Measurements from ENCODE around the gene CHN1. TPM values are rescaled to one million over a fixed set of nuclear protein-coding genes. Genes with fewer than 3 reads are reported as not detected.

The CHN1 gene
- total and polyA plus RNA-seq, 12 donors = 6.1 to 26.5 (median 15.7) TPM

- Histone ChIP-seq H3K27me3 (no peaks in the 10 kb centered on the region), H3K9me3 (no peaks in the 10 kb centered on the region), H3K27ac (no peak overlapping the region), H3K4me1 (peaks cover 0 to 17% (median 0%) of the 10 kb centered on the region in 9 donors), H3K4me3 (no peak overlapping the region), H3K36me3 (no peaks in the 10 kb centered on the region)
- intact Hi-C loops (cut with DNase I) = no loop called here
- no peak for DNase-seq
- no peak for TF ChIP-seq CTCF (IDR thresholded peaks at IDR 0.05)
- WGBS, 2 donors = 97% methylated on average over 7 of the region's 7 CpGs
- no peak for ATAC-seq
These were observed 220.9 kb downstream of the CHN1 start for GRCh38 chr2:174784316-174784715.

- WGBS, 2 donors = 72 to 76% methylated on average over 11 of the region's 11 CpGs
- Histone ChIP-seq H3K4me1 (peaks cover 0 to 29% (median 0%) of the 10 kb centered on the region in 9 donors), H3K36me3 (no peaks in the 10 kb centered on the region), H3K4me3 (no peak overlapping the region), H3K27me3 (no peaks in the 10 kb centered on the region), H3K27ac (no peak overlapping the region), H3K9me3 (no peaks in the 10 kb centered on the region)
- intact Hi-C loops (cut with DNase I) = no loop called here
- ATAC-seq = no peak
- no peak for DNase-seq
- TF ChIP-seq CTCF (IDR thresholded peaks at IDR 0.05) = no peak
These were observed 223.2 kb downstream of the CHN1 start for GRCh38 chr2:174781996-174782395.

GRCh38 chr2:174781298-174781697 lies 223.9 kb downstream of the CHN1 start:
- Histone ChIP-seq H3K9me3 (no peaks in the 10 kb centered on the region), H3K27me3 (no peaks in the 10 kb centered on the region), H3K36me3 (no peaks in the 10 kb centered on the region), H3K4me3 (no peak overlapping the region), H3K27ac (no peak overlapping the region), H3K4me1 (peaks cover 0 to 29% (median 0%) of the 10 kb centered on the region in 9 donors)
- WGBS, 2 donors = 91 to 93% methylated on average over 9 of the region's 9 CpGs
- no peak for ATAC-seq
- TF ChIP-seq CTCF (IDR thresholded peaks at IDR 0.05) = no peak
- intact Hi-C loops (cut with DNase I) = no loop called here
- DNase-seq = no peak

GRCh38 chr2:174780856-174781255 lies 224.3 kb downstream of the CHN1 start:
- peaks cover 0 to 29% (median 0%) of the 10 kb centered on the region in 9 donors for H3K4me1 ChIP-seq
- no peak overlapping the region for H3K27ac ChIP-seq
- ATAC-seq (no peak), DNase-seq (no peak)
- H3K9me3 ChIP-seq = no peaks in the 10 kb centered on the region
- no peaks in the 10 kb centered on the region for H3K27me3 ChIP-seq
- no peaks in the 10 kb centered on the region for H3K36me3 ChIP-seq
- TF ChIP-seq CTCF (IDR thresholded peaks at IDR 0.05) = no peak
- intact Hi-C loops (cut with DNase I) = no loop called here
- H3K4me3 ChIP-seq = no peak overlapping the region
- WGBS, 2 donors = 84 to 93% methylated on average over 7 of the region's 7 CpGs
